ENCODE data around the gene SLC24A3.

DNA sequence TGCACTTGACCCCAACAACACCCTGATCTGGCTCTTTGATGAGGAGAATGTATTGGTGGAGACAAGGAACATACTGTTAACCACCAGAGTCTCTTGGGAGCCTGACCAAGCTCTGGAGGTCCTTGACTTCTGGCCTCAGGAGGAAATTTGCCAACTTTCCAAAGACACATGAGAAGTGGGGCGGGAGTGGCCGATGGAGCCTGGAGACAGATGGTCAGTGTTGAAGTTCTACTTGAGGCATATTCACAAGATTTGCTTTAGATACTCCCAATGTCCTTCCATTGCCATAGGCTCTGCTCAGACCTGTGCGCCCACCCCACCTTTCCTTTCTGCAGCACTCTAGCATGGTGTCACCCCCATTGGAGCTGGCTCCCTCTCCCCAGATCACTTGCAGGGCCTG, 241.0 kb downstream of the SLC24A3 start:
- TF ChIP-seq POLR2AphosphoS5 (IDR thresholded peaks at IDR 0.05; ENCODE audit: borderline replicate concordance, low read depth, low read length), result no peak
- TF ChIP-seq EZH2 (IDR thresholded peaks at IDR 0.05), result no peak
- no peak for TF ChIP-seq FOXP2 (optimal IDR thresholded peaks at IDR 0.05; ENCODE audit: control extremely low read depth, extremely low read length, insufficient read depth)
